Stimulated activated CD4-positive, alpha-beta T cell treated with anti-CD3 and anti-CD28 coated beads, Interleukin-15, amount 100 ng/mL, for 24 hours (primary cell): Measurements from ENCODE around the gene KRT14.
"Not testable (repeated sequence)": the region's sequence is repeated elsewhere in the genome, so short reads cannot be mapped to it uniquely, and the experiment has no call there.

Source experiments
- DNase-seq: peaks from one replicate; pipeline ENCODE4 v3.0.0-alpha.2; 2020

Gene KRT14

DNA sequence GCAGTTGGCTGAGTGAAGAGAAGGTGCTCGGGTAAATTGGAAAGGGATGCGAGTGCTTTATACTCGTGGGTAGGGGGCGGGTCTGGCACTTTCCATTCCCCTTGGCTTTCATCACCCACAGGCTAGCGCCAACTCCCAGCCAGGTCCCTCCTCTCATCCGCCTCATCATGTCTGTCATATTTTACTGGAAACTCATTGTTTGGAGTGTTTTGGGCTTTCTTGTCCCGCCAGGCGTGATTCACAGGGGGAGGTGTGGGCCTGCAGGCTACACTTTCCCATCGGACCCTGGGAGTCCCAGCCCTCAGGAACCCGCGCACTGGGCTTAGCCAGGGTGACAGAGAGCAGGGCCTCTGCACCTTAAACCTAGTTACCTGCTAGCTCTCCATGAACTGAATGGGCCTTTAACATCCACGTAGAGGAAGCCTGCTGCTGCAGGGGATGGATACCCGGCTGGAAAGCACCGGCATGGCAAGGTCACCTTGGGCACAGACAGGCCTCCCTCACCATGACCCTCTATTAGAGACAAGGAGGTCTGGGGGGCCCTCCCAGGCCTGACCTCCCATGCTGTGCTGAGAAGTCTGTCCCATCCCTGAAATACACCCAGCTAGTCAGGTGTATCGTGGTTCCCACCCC lies at the start of gene KRT14:
Gene KRT14 (minus strand): TSS at position 33 of the 633 bp plus-strand sequence. CDS start 61 bp downstream, outside the sequence.
- DNase-seq = no peak

DNA sequence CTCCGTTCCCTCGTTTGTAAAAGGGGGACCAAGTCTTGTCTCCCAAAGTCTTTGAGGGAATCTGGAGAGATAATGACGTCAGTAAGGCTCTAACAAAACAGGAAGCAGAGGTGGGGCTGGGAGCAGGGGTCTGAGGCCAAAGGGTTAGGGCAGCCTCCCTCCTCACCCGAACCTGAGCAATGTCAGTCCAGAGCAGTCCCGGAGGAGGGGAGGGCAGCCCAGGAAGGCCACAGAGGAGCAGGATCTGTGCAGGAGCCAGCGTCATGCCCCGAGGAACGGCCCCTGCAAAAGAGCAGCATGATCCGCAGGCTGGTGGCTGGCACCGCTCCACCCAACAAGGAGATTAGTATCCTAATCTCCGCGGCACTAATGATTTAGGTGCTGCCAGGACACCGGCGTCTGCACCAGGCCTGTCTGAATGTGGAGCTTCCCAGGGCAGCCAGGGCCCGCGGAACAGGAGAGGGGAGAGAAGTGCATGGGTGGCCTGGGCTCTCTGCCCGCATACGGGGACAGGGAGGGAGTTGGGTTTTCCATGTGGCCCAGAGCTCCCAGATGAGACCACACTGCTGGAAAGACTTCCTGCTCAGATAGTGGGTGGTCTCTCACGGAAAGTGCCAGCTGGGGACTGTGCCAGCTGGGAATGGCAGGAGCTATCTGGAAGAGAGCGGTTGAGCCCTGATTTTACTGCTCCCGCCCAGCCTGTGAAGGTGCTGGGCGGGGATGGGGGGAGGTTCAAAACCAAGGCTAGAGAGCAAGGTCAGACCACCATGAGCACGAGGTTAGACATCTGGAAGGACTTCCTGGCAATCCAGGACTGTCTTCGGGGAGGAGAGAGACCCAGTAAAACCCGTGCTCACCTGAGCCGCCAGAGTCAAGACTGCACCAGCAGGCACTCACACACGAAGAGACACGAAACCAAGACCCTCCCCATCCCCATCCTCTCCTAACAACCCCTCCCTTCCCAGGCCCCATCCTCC lies 48.7 kb upstream of the KRT14 start:
- DNase-seq = no peak

DNA sequence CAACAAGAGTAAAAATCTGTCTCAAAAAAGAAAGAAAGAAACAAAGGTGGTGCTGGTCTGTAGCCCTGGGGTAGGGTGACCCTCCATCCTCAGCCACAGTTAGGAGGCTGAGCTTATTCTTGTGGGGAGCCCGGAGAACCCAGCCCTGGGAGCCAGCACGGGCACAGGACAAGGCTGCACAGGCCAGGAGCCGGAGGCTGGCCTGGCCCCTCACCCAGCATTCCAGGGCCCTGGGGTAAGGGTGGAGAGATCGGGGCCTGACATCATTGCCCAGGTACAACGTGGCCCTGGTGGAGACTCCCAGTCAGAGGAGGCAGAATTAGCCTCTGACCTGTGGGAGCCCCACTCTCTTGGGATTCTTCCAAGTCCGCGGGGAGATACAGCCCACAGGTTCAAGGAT lies 47.9 kb upstream of the KRT14 start:
- no peak for DNase-seq

GRCh38 chr17:41633556-41634199 lies 47.0 kb upstream of the KRT14 start:
- DNase-seq = no peak

DNA sequence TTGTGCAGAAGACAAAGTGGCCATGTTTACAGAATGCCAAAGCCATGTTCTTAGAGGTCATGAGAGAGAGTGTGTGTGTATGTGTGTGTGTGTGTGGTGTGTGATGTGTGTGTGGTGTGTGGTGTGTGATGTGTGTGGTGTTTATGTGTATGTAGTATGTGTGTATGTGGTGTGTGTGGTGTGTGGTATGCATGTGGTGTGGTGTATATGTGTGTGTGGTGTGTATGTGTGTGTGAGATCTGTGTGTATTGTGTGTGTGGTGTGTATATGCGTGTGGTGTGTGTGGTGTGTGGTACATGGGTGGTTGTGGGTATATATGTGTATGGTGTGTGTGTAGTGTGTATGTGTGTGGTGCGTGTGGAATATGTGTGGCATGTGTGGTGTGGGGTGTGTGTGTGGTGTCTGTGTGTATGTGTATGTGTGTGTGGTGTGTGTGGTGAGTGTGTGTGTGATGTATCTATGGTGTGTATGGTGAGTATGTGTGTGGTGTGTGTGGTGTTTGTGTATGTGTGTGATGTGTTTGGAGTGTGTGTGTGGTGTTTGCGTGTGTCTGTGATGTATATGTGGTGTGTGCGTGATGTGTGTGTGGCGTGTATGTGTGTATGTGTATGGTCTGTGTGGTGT lies 45.9 kb upstream of the KRT14 start:
- DNase-seq = no peak

DNA sequence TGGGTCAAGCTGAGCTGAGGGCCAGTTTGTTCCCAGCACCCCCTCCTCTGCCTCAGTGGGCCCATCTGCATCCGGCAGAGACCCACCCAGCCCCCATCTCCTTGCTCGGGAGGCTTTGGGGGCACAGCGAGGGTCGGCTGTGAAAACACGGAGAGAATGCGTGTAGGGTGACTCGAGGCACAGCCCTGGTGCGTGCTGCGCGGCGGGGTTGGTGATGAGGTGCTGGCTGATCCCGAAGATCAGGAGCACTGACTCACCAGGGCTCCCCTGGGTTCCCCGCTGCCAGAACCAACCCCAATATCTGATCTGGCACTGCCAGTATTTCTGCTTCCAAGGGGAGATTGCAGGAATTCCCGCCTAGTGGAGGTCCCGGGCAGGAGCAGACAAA lies 45.2 kb upstream of the KRT14 start:
- DNase-seq = no peak

GRCh38 chr17:41631025-41631897 lies 44.6 kb upstream of the KRT14 start:
- no peak for DNase-seq

DNA sequence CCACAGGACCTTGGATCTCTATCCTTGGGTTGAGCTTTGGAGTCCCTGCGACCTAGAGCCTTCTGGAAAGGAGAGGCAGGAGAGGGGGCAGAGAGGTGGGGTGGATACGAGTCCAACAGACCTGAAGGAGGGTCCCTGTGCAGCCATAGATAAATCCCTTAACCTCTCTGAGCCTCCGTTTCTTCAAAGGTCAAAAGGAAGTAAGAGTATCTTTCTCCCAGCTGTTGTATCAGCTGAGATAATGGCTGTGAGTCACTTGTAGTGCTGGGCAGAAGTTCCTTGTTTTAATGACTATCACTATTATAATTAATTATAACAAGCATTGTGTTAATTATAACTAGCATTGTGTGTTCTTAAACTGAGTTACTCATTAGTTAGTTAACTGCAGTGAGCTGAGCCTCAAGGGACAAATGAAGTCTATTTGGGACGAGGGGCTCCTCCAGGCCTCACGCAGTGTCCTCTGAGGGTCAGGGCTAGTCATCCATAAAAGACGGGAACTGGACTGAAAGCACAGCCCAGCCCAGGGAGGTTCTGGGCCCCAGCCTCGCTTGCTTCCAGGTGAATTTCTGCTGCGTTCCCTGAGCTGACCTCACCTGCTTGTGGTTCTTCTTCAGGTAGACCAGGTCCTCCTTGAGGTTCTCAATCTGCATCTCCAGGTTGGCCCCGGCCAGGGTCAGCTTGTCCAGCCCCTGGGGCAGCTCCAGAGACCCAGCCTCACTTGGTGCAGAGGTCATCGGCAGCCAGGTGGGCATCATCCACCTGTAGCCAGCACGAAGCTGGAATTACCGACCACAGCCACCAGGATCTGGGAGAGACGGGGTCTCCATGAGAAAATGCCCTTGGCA lies 43.4 kb upstream of the KRT14 start:
- no peak for DNase-seq

DNA sequence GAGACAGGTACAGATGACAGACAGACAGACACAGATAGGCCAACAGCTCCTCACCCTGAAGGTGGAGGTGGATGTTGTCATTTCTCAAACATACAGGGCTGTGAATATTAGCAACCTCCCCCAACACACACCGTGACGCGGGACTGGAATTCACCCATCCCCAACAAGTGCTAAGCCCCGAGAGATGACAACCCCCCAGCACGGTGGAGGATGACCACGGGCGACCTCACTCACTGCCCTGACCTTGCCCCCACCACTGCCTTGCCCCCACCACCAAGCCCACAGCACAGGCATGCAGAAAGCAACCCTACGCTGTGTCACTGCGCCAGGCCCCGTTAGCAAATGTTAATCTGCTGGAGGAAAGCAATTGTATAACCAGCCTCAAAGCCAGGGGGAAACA lies 42.6 kb upstream of the KRT14 start:
- no peak for DNase-seq

GRCh38 chr17:41628621-41629255 lies 42.0 kb upstream of the KRT14 start:
- not testable (repeated sequence) for DNase-seq

- not testable (repeated sequence) for DNase-seq
These were observed 41.3 kb upstream of the KRT14 start for GRCh38 chr17:41628073-41628370.

DNA sequence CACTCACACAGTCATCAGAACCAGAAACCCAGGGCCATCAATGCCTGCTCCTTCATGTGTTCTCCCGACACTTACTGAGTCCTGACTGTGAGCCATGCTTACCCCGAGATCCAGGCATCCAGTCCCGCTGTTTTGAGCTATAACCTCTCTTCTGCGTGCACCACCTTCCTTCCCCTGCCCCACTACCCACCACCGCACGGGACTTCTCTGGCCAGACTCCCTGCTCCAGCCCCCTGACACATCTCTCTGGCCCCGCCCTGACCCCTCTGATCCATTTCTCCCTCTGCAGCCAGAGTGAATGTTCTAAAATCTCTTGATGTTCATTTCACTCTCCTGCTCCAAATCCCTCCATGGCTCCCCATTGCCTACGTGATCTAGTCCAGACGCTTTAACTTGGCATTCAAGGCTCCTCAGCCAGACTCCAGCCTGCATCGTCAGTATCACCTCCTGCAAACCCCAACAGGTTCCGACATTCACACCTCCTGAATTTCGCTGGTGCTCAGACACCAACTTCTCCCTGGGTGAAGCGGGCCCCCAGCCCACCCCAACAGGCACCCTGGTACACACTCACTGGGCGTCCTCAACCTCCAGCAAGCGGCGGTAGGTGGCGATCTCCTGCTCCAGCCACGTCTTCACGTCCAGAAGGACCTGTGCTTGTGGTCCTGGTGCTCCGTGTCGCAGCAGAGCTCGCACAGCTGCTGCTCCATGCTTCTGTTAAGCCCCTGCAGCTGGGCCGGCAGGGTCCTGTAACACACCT lies 40.8 kb upstream of the KRT14 start:
- DNase-seq = no peak

GRCh38 chr17:41626914-41627295 lies 40.2 kb upstream of the KRT14 start:
- not testable (repeated sequence) for DNase-seq

DNA sequence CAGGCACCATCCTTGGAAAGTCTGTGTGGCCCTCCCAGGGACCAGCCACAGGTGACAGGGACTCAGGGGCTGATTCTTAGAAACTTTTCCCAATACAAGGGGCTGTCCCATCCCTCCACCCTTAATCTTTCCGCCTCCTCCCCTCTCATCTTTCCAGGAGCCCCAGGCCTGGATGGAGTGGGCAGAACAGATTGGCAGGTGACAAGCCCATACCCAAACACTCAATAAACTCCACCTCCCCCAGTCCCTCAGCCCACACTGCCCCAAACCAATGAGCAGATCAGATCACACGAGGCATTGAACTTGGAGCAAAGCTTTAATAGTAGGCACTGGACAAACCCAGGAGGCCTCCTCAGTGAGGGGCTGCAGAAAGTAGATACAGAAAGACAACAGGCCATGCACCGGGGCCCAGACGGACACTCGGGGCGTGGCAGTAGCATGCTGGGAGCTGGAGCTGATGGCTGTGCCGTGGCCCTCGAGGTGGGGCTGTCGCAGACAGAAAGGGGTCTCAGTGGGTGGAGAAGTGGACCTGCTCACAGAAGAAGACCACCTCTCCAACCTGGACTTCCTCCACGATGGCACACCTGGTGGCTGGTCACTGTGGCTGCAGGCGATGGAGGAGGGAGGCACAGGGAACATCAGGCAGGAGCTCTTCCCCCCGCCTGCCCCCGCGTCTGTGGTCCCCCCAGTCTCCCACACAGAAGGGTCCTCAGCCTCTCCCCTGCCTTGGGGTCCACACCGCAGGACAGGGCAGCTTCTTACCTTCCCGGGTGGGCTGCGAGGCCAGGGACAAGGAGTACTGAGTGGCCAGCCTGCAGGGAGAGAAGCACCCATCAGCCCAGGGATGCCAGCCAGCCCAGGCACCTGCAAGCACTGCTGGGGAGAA lies 39.6 kb upstream of the KRT14 start:
- DNase-seq = not testable (repeated sequence)

GRCh38 chr17:41625602-41626001 lies 38.9 kb upstream of the KRT14 start:
- no peak for DNase-seq

- DNase-seq = no peak
These were observed 37.8 kb upstream of the KRT14 start, which contains the start of gene KRT17 for GRCh38 chr17:41624208-41625101. Gene KRT17, minus strand, starts transcription at chr17:41624575. Its CDS starts 66 bp downstream, at chr17:41624509.

GRCh38 chr17:41623184-41623861 lies 36.6 kb upstream of the KRT14 start:
- not testable (repeated sequence) for DNase-seq
